ENCODE measurements around the gene NPC2. TPM values are rescaled to one million over a fixed set of nuclear protein-coding genes. Genes with fewer than 3 reads are reported as not detected.

The NPC2 gene
- total and polyA plus RNA-seq, 8 donors, result 33.6 to 137 (median 59.1) TPM

DNA sequence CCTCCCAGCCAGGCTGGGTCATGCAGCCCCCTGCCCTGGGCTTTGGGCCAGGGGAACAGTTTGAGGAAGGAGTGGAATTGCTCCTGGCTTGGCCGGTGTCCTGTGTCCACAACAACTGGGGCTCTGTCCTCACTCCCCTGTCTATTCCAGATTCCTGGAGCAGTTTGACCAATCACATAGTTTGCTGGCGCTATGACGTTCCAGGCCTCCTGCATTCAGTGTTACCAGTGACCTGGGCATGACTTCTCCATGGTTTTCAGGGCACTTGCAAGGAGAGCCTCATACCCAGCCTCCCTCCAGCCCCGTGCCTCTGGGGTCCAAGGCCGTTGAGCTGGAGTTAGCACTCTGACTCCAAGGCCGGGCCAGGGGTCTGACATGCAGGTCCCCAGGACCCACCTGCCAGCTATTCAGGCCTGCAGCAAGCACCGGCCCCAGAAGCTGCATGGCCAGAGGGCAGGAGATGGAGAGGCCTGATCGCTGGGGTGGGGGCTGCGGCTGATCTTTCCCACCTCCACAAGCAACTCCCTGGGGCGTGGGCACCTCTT is 34.7 kb upstream of the NPC2 start:
- Histone ChIP-seq H3K27ac (no peak overlapping the region), H3K9me3 (no peaks in the 10 kb centered on the region), H3K36me3 (no peaks in the 10 kb centered on the region), H3K27me3 (no peaks in the 10 kb centered on the region), H3K4me1 (no peaks in the 10 kb centered on the region), H3K4me3 (no peak overlapping the region)
- ATAC-seq (no peak), FAIRE-seq (no peak), DNase-seq (no peak)
- intact Hi-C loops (cut with DNase I), result no loop called here
- 78 to 86% methylated on average over 10 of the region's 10 CpGs for WGBS, 2 donors
- TF ChIP-seq, protein P1, sequence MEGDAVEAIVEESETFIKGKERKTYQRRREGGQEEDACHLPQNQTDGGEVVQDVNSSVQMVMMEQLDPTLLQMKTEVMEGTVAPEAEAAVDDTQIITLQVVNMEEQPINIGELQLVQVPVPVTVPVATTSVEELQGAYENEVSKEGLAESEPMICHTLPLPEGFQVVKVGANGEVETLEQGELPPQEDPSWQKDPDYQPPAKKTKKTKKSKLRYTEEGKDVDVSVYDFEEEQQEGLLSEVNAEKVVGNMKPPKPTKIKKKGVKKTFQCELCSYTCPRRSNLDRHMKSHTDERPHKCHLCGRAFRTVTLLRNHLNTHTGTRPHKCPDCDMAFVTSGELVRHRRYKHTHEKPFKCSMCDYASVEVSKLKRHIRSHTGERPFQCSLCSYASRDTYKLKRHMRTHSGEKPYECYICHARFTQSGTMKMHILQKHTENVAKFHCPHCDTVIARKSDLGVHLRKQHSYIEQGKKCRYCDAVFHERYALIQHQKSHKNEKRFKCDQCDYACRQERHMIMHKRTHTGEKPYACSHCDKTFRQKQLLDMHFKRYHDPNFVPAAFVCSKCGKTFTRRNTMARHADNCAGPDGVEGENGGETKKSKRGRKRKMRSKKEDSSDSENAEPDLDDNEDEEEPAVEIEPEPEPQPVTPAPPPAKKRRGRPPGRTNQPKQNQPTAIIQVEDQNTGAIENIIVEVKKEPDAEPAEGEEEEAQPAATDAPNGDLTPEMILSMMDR (IDR thresholded peaks at IDR 0.05), result no peak

DNA sequence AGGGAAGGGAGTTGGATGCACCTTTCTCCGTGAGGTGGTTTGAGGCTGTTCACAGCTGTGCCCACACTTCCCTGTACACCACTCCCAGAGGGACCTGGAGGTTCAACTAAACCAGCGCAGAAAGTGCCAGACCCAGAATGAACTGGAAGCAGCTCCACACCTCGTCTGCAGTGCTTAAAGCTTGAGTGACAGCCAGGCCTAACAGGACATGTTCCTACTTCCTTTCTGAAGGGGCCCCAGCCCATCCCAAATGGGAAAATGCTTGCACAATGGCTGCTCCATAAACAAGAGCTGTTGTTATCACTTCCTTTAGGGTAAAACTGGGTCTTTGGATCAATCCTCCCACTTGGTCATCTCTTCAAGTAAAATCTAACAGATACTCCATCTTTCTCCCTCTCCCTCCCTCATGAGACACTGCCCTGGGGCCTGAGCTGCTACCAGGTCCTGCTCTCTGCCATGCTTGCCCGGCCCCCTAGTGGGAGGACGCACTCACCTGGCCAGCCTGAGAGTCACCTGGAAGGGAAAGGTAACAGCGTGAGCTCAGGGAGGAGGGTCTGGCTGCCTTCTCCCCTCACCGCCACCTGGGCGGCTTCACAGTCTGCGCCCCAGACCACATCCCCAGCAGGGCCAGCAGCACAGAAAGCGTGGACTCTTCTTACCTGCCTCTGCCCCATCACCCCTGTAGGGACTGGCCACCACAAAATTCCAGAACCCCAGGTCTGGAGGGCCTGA is 33.9 kb upstream of the NPC2 start:
- H3K27me3 ChIP-seq, result no peaks in the 10 kb centered on the region
- TF ChIP-seq, protein P1 (IDR thresholded peaks at IDR 0.05), result no peak
- no peak overlapping the region for H3K27ac ChIP-seq
- H3K36me3 ChIP-seq, result no peaks in the 10 kb centered on the region
- intact Hi-C loops (cut with DNase I), result no loop called here
- H3K4me3 ChIP-seq, result no peak overlapping the region
- H3K4me1 ChIP-seq, result no peaks in the 10 kb centered on the region
- DNase-seq, result no peak
- FAIRE-seq, result no peak
- 86 to 96% methylated on average over 10 of the region's 10 CpGs for WGBS, 2 donors
- no peak for ATAC-seq
- H3K9me3 ChIP-seq, result no peaks in the 10 kb centered on the region

DNA sequence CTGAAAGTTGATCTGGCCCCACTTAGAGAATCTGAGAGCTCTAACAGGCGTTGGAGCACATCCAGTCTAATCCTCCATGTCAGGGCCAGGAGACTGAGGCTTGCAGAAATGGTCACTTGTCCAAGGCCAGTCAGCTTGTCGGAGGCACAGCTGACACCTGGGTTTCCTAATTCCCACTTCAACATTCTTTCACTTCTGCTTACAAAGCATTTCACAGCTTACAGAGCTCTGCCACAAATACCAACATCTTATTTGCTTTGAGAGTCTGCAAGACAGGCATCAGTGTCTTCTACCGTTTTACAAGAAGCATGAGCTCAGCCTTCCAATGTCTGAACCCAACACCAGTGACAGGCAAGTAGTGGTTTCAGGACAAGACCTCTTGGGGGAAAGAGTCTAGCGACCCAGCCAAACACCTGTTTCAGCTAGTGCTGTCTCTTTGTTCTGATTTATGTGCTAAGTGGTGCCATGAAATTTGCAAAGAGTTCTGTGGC is 32.3 kb upstream of the NPC2 start:
- Histone ChIP-seq H3K36me3 (no peaks in the 10 kb centered on the region), H3K27ac (no peak overlapping the region), H3K9me3 (no peaks in the 10 kb centered on the region), H3K27me3 (no peaks in the 10 kb centered on the region), H3K4me3 (no peak overlapping the region), H3K4me1 (no peaks in the 10 kb centered on the region)
- DNase-seq (no peak), FAIRE-seq (no peak), ATAC-seq (peak in 2 of 4 donors; percentile 10 to 29)
- WGBS, 2 donors, result 47% methylated on average over 4 of the region's 4 CpGs
- TF ChIP-seq, protein P1 (IDR thresholded peaks at IDR 0.05), result no peak
- intact Hi-C loops (cut with DNase I), result no loop called here

DNA sequence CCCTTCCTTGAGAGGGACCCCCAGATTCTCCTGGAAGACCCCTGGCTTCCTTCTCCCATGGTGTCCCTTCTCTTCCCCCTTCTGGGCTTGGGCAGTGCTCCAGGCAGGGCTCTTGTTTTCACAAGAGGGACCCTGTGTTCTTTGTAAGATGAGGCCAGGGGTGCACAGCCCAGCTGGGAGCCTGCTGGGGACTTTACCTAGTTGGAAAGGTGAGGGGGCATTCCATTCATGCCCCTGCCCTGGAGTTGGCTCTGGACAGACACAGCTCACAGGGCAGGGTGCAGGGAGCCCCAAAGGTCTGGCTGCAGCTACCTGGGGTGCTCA is 31.7 kb upstream of the NPC2 start:
- FAIRE-seq, result no peak
- H3K27me3 ChIP-seq, result no peaks in the 10 kb centered on the region
- TF ChIP-seq, protein P1 (IDR thresholded peaks at IDR 0.05), result no peak
- H3K4me1 ChIP-seq, result no peaks in the 10 kb centered on the region
- no peaks in the 10 kb centered on the region for H3K36me3 ChIP-seq
- H3K27ac ChIP-seq, result no peak overlapping the region
- DNase-seq, result no peak
- no peaks in the 10 kb centered on the region for H3K9me3 ChIP-seq
- H3K4me3 ChIP-seq, result no peak overlapping the region
- intact Hi-C loops (cut with DNase I), result no loop called here
- ATAC-seq, result no peak
